GM23338 (cell line): ENCODE measurements around the gene MKNK1. TPM values are rescaled to one million over a fixed set of nuclear protein-coding genes. Genes with fewer than 3 reads are reported as not detected.

ENCODE experiments used
- ATAC-seq: fragments of 200-7000 bp; cut with Tn5 transposase; 3 replicates; pipeline ENCODE4 v1.9.1; 2020
- DNase-seq: peaks from one replicate; pipeline ENCODE4 v3.0.0-alpha.2; 2015; ENCODE audit warnings: low spot score
- H2AFZ ChIP-seq: fragments of 200-600 bp; sonication (generic); 2 replicates; pipeline ENCODE4 v1.8.0; 2016; ENCODE audit warnings: antibody characterized with exemption, mild to moderate bottlenecking, moderate library complexity
- H3F3A ChIP-seq: fragments of 200-600 bp; sonication (generic); replicated peaks from 2 replicates; pipeline ENCODE4 v1.8.0; 2017; ENCODE audit warnings: antibody characterized with exemption, mixed run types, low read depth
- H3K27ac ChIP-seq: fragments of 200-600 bp; sonication (generic); 2 replicates; pipeline ENCODE4 v1.6.1; 2016; ENCODE audit warnings: low read depth
- H3K27me3 ChIP-seq: fragments of 200-600 bp; sonication (generic); 2 replicates; pipeline ENCODE4 v1.8.0; 2016; ENCODE audit warnings: mild to moderate bottlenecking, mixed run types, moderate library complexity; ENCODE audit not compliant: insufficient read depth
- H3K36me3 ChIP-seq: fragments of 200-600 bp; sonication (generic); 2 replicates; pipeline ENCODE4 v1.8.0; 2016; ENCODE audit warnings: mild to moderate bottlenecking; ENCODE audit not compliant: insufficient read depth
- H3K4me1 ChIP-seq: fragments of 200-600 bp; sonication (generic); 2 replicates; pipeline ENCODE4 v1.8.0; 2016; ENCODE audit warnings: mild to moderate bottlenecking, moderate library complexity; ENCODE audit not compliant: insufficient read depth
- H3K4me2 ChIP-seq: fragments of 200-600 bp; sonication (generic); 2 replicates; pipeline ENCODE4 v1.7.1; 2017; ENCODE audit warnings: mixed run types
- H3K4me3 ChIP-seq: fragments of 200-600 bp; sonication (generic); 2 replicates; pipeline ENCODE4 v1.6.1; 2016; ENCODE audit warnings: mixed run types
- H3K79me2 ChIP-seq: fragments of 200-600 bp; sonication (generic); replicated peaks from 2 replicates; pipeline ENCODE4 v1.8.0; 2017; ENCODE audit warnings: mild to moderate bottlenecking; ENCODE audit not compliant: insufficient read depth
- H3K9me2 ChIP-seq: fragments of 200-600 bp; sonication (generic); 2 replicates; pipeline ENCODE4 v1.8.0; 2017; ENCODE audit not compliant: insufficient read depth
- H4K20me1 ChIP-seq: fragments of 200-600 bp; sonication (generic); replicated peaks from 2 replicates; pipeline ENCODE4 v1.8.0; 2017; ENCODE audit warnings: mild to moderate bottlenecking; ENCODE audit not compliant: insufficient read depth
- H3K27ac Mint-ChIP-seq: 2 replicates; pipeline ENCODE4 v1.8.0; 2020; ENCODE audit warnings: inconsistent platforms, mild to moderate bottlenecking, moderate library complexity, mixed read lengths
- H3K27me3 Mint-ChIP-seq: 3 replicates; pipeline ENCODE4 v1.8.0; 2022; ENCODE audit warnings: low read depth, mild to moderate bottlenecking, moderate library complexity, mixed read lengths, inconsistent platforms; ENCODE audit not compliant: insufficient read depth, poor library complexity
- H3K36me3 Mint-ChIP-seq: 3 replicates; pipeline ENCODE4 v1.8.0; 2021; ENCODE audit warnings: low read depth, mild to moderate bottlenecking, inconsistent platforms, moderate library complexity, mixed read lengths
- H3K4me1 Mint-ChIP-seq: 3 replicates; pipeline ENCODE4 v1.8.0; 2020; ENCODE audit warnings: mild to moderate bottlenecking, inconsistent platforms, mixed read lengths
- H3K4me3 Mint-ChIP-seq: 3 replicates; pipeline ENCODE4 v1.8.0; 2021; ENCODE audit warnings: moderate library complexity, mild to moderate bottlenecking, inconsistent platforms, mixed read lengths
- H3K9me3 Mint-ChIP-seq: 3 replicates; pipeline ENCODE4 v1.8.0; 2020; ENCODE audit warnings: moderate library complexity, mild to moderate bottlenecking, inconsistent platforms, mixed read lengths
- CREB1 ChIP-seq: fragments of 250-450 bp; sonication (Bioruptor Pico); IDR thresholded peaks from 2 replicates; pipeline ENCODE4 v1.5.0; 2020; ENCODE audit warnings: low read depth, mild to moderate bottlenecking, moderate library complexity
- EZH2 ChIP-seq: fragments of 200-600 bp; sonication (generic); IDR thresholded peaks from one replicate; pipeline ENCODE4 v1.8.0; 2017; ENCODE audit warnings: antibody characterized with exemption, mild to moderate bottlenecking, low read depth; ENCODE audit not compliant: unreplicated experiment
- EZH2phosphoT487 ChIP-seq: fragments of 200-600 bp; sonication (generic); IDR thresholded peaks from one replicate; pipeline ENCODE4 v1.8.1; 2018; ENCODE audit warnings: antibody characterized with exemption; ENCODE audit not compliant: unreplicated experiment
- JUNB ChIP-seq: IDR thresholded peaks from one replicate; pipeline ENCODE4 v1.6.1; 2016; ENCODE audit warnings: antibody characterized with exemption; ENCODE audit not compliant: unreplicated experiment
- NANOG ChIP-seq: IDR thresholded peaks from 2 replicates; pipeline ENCODE4 v1.6.1; 2016; ENCODE audit warnings: antibody characterized with exemption, borderline replicate concordance
- STAT1 ChIP-seq: IDR thresholded peaks from one replicate; pipeline ENCODE4 v1.6.1; 2016; ENCODE audit warnings: antibody characterized with exemption; ENCODE audit not compliant: unreplicated experiment
- ZNF114 ChIP-seq: fragments of 250-450 bp; sonication (Bioruptor Pico); IDR thresholded peaks from 2 replicates; pipeline ENCODE4 v1.5.0; 2020; ENCODE audit warnings: mild to moderate bottlenecking, moderate library complexity
- ZNF331 ChIP-seq: fragments of 250-450 bp; sonication (Bioruptor Pico); IDR thresholded peaks from 2 replicates; pipeline ENCODE4 v1.5.0; 2020; ENCODE audit warnings: low read depth, mild to moderate bottlenecking, moderate library complexity
- polyA plus RNA-seq: library from polyadenylated mRNA; unstranded; fragments of >200 nt; fragmentation: Nextera tagmentation; extraction: Ambion mirVana; gene quantifications from 2 replicates; pipeline ENCODE4 v1.2.1, GENCODE V29; 2016
- total RNA-seq: library from RNA; depleted of rRNA; stranded (reverse); fragments of >200 nt; shearing (Covaris generic); gene quantifications from 2 replicates; pipeline ENCODE4 v1.2.3, GENCODE V29; 2014
- TF ChIP-seq, protein P1 (sequence below): IDR thresholded peaks from one replicate; pipeline ENCODE4 v1.6.1; 2018; ENCODE audit warnings: antibody characterized with exemption; ENCODE audit not compliant: unreplicated experiment
- TF ChIP-seq, protein P2 (sequence below), 2 experiments: fragments of 200-600 bp in 1 of 2; sonication (generic) in 1 of 2; conservative IDR thresholded peaks; 2 replicates each; pipeline versions ENCODE4 v1.5.1 to v1.6.1; 2016 to 2017; ENCODE audit warnings: antibody characterized with exemption in 2 of 2, low read depth in 2 of 2, mild to moderate bottlenecking in 2 of 2, moderate library complexity in 1 of 2
- TF ChIP-seq, protein P3 (sequence below): fragments of 250-450 bp; sonication (Bioruptor Pico); IDR thresholded peaks from 2 replicates; pipeline ENCODE4 v1.5.0; 2020; ENCODE audit warnings: mild to moderate bottlenecking, moderate library complexity
- TF ChIP-seq, protein P4 (sequence below): IDR thresholded peaks from 2 replicates; pipeline ENCODE4 v1.6.1; 2016; ENCODE audit warnings: antibody characterized with exemption

The MKNK1 gene
- total and polyA plus RNA-seq, 2 experiments from 2014 or later: 11.8 to 20.5 TPM

DNA sequence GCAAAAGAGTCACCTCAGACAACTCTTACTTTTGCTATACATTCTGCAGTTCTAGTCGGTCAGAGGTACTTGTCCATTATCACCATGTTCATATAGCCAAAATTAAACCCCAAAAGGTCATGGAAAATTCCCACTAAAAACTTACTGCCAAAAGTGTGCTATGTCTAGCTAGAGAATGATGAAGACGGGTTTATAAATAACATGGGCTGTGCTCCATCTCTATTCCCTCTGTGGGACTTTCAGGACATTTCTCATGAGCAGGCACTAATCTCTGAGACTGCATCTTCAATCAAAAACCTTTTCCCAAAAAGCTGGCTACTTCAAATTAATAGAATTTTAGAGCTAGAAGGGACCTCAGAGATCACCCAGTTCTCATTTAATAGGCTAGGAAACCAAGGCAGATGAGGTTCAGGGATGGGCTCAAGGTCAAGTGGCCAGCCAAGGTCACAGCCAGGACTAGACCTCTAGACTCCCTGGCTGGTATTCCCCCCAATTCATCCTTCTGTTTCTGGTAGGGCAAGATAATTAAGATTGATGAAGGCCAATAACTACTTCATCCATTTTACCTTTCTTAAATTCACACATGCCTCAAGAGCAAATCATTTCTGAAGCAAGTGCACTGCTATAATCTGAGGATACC, 33.5 kb upstream of the MKNK1 start:
- Histone ChIP-seq H3K27me3 (no peaks in the 10 kb centered on the region), H3F3A (no peaks in the 10 kb centered on the region), H3K9me2 (no peaks in the 10 kb centered on the region), H3K4me3 (no peak overlapping the region), H3K79me2 (no peaks in the 10 kb centered on the region), H3K27ac (no peak overlapping the region), H3K4me1 (no peaks in the 10 kb centered on the region), H2AFZ (no peak overlapping the region), H4K20me1 (no peaks in the 10 kb centered on the region; the same call in none of the 2 replicates), H3K36me3 (no peaks in the 10 kb centered on the region; the same call in 1 of the 2 replicates), H3K4me2 (no peak overlapping the region)
- Mint-ChIP-seq H3K27me3 (no peaks in the 10 kb centered on the region), H3K27ac (no peak overlapping the region), H3K4me3 (no peak overlapping the region), H3K4me1 (no peaks in the 10 kb centered on the region), H3K9me3 (no peaks in the 10 kb centered on the region), H3K36me3 (peaks cover 15% of the 10 kb centered on the region)
- DNase-seq (no peak), ATAC-seq (no peak)
- TF ChIP-seq, protein P1, sequence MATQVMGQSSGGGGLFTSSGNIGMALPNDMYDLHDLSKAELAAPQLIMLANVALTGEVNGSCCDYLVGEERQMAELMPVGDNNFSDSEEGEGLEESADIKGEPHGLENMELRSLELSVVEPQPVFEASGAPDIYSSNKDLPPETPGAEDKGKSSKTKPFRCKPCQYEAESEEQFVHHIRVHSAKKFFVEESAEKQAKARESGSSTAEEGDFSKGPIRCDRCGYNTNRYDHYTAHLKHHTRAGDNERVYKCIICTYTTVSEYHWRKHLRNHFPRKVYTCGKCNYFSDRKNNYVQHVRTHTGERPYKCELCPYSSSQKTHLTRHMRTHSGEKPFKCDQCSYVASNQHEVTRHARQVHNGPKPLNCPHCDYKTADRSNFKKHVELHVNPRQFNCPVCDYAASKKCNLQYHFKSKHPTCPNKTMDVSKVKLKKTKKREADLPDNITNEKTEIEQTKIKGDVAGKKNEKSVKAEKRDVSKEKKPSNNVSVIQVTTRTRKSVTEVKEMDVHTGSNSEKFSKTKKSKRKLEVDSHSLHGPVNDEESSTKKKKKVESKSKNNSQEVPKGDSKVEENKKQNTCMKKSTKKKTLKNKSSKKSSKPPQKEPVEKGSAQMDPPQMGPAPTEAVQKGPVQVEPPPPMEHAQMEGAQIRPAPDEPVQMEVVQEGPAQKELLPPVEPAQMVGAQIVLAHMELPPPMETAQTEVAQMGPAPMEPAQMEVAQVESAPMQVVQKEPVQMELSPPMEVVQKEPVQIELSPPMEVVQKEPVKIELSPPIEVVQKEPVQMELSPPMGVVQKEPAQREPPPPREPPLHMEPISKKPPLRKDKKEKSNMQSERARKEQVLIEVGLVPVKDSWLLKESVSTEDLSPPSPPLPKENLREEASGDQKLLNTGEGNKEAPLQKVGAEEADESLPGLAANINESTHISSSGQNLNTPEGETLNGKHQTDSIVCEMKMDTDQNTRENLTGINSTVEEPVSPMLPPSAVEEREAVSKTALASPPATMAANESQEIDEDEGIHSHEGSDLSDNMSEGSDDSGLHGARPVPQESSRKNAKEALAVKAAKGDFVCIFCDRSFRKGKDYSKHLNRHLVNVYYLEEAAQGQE: no peak
- TF ChIP-seq ZNF331 (CRISPR knock-in tag) (no peak), STAT1 (no peak), JUNB (no peak), CREB1 (CRISPR knock-in tag) (no peak), EZH2phosphoT487 (no peak), ZNF114 (CRISPR knock-in tag) (no peak), EZH2 (no peak), NANOG (no peak)
- TF ChIP-seq, protein P2, sequence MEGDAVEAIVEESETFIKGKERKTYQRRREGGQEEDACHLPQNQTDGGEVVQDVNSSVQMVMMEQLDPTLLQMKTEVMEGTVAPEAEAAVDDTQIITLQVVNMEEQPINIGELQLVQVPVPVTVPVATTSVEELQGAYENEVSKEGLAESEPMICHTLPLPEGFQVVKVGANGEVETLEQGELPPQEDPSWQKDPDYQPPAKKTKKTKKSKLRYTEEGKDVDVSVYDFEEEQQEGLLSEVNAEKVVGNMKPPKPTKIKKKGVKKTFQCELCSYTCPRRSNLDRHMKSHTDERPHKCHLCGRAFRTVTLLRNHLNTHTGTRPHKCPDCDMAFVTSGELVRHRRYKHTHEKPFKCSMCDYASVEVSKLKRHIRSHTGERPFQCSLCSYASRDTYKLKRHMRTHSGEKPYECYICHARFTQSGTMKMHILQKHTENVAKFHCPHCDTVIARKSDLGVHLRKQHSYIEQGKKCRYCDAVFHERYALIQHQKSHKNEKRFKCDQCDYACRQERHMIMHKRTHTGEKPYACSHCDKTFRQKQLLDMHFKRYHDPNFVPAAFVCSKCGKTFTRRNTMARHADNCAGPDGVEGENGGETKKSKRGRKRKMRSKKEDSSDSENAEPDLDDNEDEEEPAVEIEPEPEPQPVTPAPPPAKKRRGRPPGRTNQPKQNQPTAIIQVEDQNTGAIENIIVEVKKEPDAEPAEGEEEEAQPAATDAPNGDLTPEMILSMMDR (conservative IDR thresholded peaks at IDR 0.05; ENCODE audit: low read depth in 2 of 2): no peak
- TF ChIP-seq, protein P3, sequence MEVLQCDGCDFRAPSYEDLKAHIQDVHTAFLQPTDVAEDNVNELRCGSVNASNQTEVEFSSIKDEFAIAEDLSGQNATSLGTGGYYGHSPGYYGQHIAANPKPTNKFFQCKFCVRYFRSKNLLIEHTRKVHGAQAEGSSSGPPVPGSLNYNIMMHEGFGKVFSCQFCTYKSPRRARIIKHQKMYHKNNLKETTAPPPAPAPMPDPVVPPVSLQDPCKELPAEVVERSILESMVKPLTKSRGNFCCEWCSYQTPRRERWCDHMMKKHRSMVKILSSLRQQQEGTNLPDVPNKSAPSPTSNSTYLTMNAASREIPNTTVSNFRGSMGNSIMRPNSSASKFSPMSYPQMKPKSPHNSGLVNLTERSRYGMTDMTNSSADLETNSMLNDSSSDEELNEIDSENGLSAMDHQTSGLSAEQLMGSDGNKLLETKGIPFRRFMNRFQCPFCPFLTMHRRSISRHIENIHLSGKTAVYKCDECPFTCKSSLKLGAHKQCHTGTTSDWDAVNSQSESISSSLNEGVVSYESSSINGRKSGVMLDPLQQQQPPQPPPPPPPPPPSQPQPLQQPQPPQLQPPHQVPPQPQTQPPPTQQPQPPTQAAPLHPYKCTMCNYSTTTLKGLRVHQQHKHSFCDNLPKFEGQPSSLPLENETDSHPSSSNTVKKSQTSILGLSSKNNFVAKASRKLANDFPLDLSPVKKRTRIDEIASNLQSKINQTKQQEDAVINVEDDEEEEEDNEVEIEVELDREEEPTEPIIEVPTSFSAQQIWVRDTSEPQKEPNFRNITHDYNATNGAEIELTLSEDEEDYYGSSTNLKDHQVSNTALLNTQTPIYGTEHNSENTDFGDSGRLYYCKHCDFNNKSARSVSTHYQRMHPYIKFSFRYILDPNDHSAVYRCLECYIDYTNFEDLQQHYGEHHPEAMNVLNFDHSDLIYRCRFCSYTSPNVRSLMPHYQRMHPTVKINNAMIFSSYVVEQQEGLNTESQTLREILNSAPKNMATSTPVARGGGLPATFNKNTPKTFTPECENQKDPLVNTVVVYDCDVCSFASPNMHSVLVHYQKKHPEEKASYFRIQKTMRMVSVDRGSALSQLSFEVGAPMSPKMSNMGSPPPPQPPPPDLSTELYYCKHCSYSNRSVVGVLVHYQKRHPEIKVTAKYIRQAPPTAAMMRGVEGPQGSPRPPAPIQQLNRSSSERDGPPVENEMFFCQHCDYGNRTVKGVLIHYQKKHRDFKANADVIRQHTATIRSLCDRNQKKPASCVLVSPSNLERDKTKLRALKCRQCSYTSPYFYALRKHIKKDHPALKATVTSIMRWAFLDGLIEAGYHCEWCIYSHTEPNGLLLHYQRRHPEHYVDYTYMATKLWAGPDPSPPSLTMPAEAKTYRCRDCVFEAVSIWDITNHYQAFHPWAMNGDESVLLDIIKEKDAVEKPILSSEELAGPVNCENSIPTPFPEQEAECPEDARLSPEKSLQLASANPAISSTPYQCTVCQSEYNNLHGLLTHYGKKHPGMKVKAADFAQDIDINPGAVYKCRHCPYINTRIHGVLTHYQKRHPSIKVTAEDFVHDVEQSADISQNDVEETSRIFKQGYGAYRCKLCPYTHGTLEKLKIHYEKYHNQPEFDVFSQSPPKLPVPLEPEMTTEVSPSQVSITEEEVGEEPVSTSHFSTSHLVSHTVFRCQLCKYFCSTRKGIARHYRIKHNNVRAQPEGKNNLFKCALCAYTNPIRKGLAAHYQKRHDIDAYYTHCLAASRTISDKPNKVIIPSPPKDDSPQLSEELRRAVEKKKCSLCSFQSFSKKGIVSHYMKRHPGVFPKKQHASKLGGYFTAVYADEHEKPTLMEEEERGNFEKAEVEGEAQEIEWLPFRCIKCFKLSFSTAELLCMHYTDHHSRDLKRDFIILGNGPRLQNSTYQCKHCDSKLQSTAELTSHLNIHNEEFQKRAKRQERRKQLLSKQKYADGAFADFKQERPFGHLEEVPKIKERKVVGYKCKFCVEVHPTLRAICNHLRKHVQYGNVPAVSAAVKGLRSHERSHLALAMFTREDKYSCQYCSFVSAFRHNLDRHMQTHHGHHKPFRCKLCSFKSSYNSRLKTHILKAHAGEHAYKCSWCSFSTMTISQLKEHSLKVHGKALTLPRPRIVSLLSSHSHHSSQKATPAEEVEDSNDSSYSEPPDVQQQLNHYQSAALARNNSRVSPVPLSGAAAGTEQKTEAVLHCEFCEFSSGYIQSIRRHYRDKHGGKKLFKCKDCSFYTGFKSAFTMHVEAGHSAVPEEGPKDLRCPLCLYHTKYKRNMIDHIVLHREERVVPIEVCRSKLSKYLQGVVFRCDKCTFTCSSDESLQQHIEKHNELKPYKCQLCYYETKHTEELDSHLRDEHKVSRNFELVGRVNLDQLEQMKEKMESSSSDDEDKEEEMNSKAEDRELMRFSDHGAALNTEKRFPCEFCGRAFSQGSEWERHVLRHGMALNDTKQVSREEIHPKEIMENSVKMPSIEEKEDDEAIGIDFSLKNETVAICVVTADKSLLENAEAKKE (CRISPR knock-in tag): no peak
- TF ChIP-seq, protein P4, sequence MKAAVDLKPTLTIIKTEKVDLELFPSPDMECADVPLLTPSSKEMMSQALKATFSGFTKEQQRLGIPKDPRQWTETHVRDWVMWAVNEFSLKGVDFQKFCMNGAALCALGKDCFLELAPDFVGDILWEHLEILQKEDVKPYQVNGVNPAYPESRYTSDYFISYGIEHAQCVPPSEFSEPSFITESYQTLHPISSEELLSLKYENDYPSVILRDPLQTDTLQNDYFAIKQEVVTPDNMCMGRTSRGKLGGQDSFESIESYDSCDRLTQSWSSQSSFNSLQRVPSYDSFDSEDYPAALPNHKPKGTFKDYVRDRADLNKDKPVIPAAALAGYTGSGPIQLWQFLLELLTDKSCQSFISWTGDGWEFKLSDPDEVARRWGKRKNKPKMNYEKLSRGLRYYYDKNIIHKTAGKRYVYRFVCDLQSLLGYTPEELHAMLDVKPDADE: no peak
